GM23338 (cell line): ENCODE measurements around the gene SMIM22. TPM values are rescaled to one million over a fixed set of nuclear protein-coding genes. Genes with fewer than 3 reads are reported as not detected.

Experiments
- ATAC-seq: fragments of 200-7000 bp; cut with Tn5 transposase; 3 replicates; pipeline ENCODE4 v1.9.1; 2020
- DNase-seq: peaks from one replicate; pipeline ENCODE4 v3.0.0-alpha.2; 2015; ENCODE audit warnings: low spot score
- H2AFZ ChIP-seq: fragments of 200-600 bp; sonication (generic); 2 replicates; pipeline ENCODE4 v1.8.0; 2016; ENCODE audit warnings: antibody characterized with exemption, mild to moderate bottlenecking, moderate library complexity
- H3F3A ChIP-seq: fragments of 200-600 bp; sonication (generic); replicated peaks from 2 replicates; pipeline ENCODE4 v1.8.0; 2017; ENCODE audit warnings: antibody characterized with exemption, mixed run types, low read depth
- H3K27ac ChIP-seq: fragments of 200-600 bp; sonication (generic); 2 replicates; pipeline ENCODE4 v1.6.1; 2016; ENCODE audit warnings: low read depth
- H3K27me3 ChIP-seq: fragments of 200-600 bp; sonication (generic); 2 replicates; pipeline ENCODE4 v1.8.0; 2016; ENCODE audit warnings: mild to moderate bottlenecking, mixed run types, moderate library complexity; ENCODE audit not compliant: insufficient read depth
- H3K36me3 ChIP-seq: fragments of 200-600 bp; sonication (generic); 2 replicates; pipeline ENCODE4 v1.8.0; 2016; ENCODE audit warnings: mild to moderate bottlenecking; ENCODE audit not compliant: insufficient read depth
- H3K4me1 ChIP-seq: fragments of 200-600 bp; sonication (generic); 2 replicates; pipeline ENCODE4 v1.8.0; 2016; ENCODE audit warnings: mild to moderate bottlenecking, moderate library complexity; ENCODE audit not compliant: insufficient read depth
- H3K4me2 ChIP-seq: fragments of 200-600 bp; sonication (generic); 2 replicates; pipeline ENCODE4 v1.7.1; 2017; ENCODE audit warnings: mixed run types
- H3K4me3 ChIP-seq: fragments of 200-600 bp; sonication (generic); 2 replicates; pipeline ENCODE4 v1.6.1; 2016; ENCODE audit warnings: mixed run types
- H3K79me2 ChIP-seq: fragments of 200-600 bp; sonication (generic); replicated peaks from 2 replicates; pipeline ENCODE4 v1.8.0; 2017; ENCODE audit warnings: mild to moderate bottlenecking; ENCODE audit not compliant: insufficient read depth
- H3K9me2 ChIP-seq: fragments of 200-600 bp; sonication (generic); 2 replicates; pipeline ENCODE4 v1.8.0; 2017; ENCODE audit not compliant: insufficient read depth
- H4K20me1 ChIP-seq: fragments of 200-600 bp; sonication (generic); replicated peaks from 2 replicates; pipeline ENCODE4 v1.8.0; 2017; ENCODE audit warnings: mild to moderate bottlenecking; ENCODE audit not compliant: insufficient read depth
- H3K27ac Mint-ChIP-seq: 2 replicates; pipeline ENCODE4 v1.8.0; 2020; ENCODE audit warnings: inconsistent platforms, mild to moderate bottlenecking, moderate library complexity, mixed read lengths
- H3K27me3 Mint-ChIP-seq: 3 replicates; pipeline ENCODE4 v1.8.0; 2022; ENCODE audit warnings: low read depth, mild to moderate bottlenecking, moderate library complexity, mixed read lengths, inconsistent platforms; ENCODE audit not compliant: insufficient read depth, poor library complexity
- H3K36me3 Mint-ChIP-seq: 3 replicates; pipeline ENCODE4 v1.8.0; 2021; ENCODE audit warnings: low read depth, mild to moderate bottlenecking, inconsistent platforms, moderate library complexity, mixed read lengths
- H3K4me1 Mint-ChIP-seq: 3 replicates; pipeline ENCODE4 v1.8.0; 2020; ENCODE audit warnings: mild to moderate bottlenecking, inconsistent platforms, mixed read lengths
- H3K4me3 Mint-ChIP-seq: 3 replicates; pipeline ENCODE4 v1.8.0; 2021; ENCODE audit warnings: moderate library complexity, mild to moderate bottlenecking, inconsistent platforms, mixed read lengths
- H3K9me3 Mint-ChIP-seq: 3 replicates; pipeline ENCODE4 v1.8.0; 2020; ENCODE audit warnings: moderate library complexity, mild to moderate bottlenecking, inconsistent platforms, mixed read lengths
- CREB1 ChIP-seq: fragments of 250-450 bp; sonication (Bioruptor Pico); IDR thresholded peaks from 2 replicates; pipeline ENCODE4 v1.5.0; 2020; ENCODE audit warnings: low read depth, mild to moderate bottlenecking, moderate library complexity
- CTCF ChIP-seq, 2 experiments: fragments of 200-600 bp in 1 of 2; sonication (generic) in 1 of 2; conservative IDR thresholded peaks; 2 replicates each; pipeline versions ENCODE4 v1.5.1 to v1.6.1; 2016 to 2017; ENCODE audit warnings: antibody characterized with exemption in 2 of 2, low read depth in 2 of 2, mild to moderate bottlenecking in 2 of 2, moderate library complexity in 1 of 2
- ETS1 ChIP-seq: IDR thresholded peaks from 2 replicates; pipeline ENCODE4 v1.6.1; 2016; ENCODE audit warnings: antibody characterized with exemption
- EZH2 ChIP-seq: fragments of 200-600 bp; sonication (generic); IDR thresholded peaks from one replicate; pipeline ENCODE4 v1.8.0; 2017; ENCODE audit warnings: antibody characterized with exemption, mild to moderate bottlenecking, low read depth; ENCODE audit not compliant: unreplicated experiment
- EZH2phosphoT487 ChIP-seq: fragments of 200-600 bp; sonication (generic); IDR thresholded peaks from one replicate; pipeline ENCODE4 v1.8.1; 2018; ENCODE audit warnings: antibody characterized with exemption; ENCODE audit not compliant: unreplicated experiment
- JUNB ChIP-seq: IDR thresholded peaks from one replicate; pipeline ENCODE4 v1.6.1; 2016; ENCODE audit warnings: antibody characterized with exemption; ENCODE audit not compliant: unreplicated experiment
- NANOG ChIP-seq: IDR thresholded peaks from 2 replicates; pipeline ENCODE4 v1.6.1; 2016; ENCODE audit warnings: antibody characterized with exemption, borderline replicate concordance
- POLR2AphosphoS5 ChIP-seq: IDR thresholded peaks from 2 replicates; pipeline ENCODE4 v1.6.1; 2016; ENCODE audit warnings: antibody characterized with exemption, low read depth
- REST ChIP-seq: IDR thresholded peaks from one replicate; pipeline ENCODE4 v1.6.1; 2018; ENCODE audit warnings: antibody characterized with exemption; ENCODE audit not compliant: unreplicated experiment
- STAT1 ChIP-seq: IDR thresholded peaks from one replicate; pipeline ENCODE4 v1.6.1; 2016; ENCODE audit warnings: antibody characterized with exemption; ENCODE audit not compliant: unreplicated experiment
- ZNF114 ChIP-seq: fragments of 250-450 bp; sonication (Bioruptor Pico); IDR thresholded peaks from 2 replicates; pipeline ENCODE4 v1.5.0; 2020; ENCODE audit warnings: mild to moderate bottlenecking, moderate library complexity
- ZNF331 ChIP-seq: fragments of 250-450 bp; sonication (Bioruptor Pico); IDR thresholded peaks from 2 replicates; pipeline ENCODE4 v1.5.0; 2020; ENCODE audit warnings: low read depth, mild to moderate bottlenecking, moderate library complexity
- ZNF462 ChIP-seq: fragments of 250-450 bp; sonication (Bioruptor Pico); IDR thresholded peaks from 2 replicates; pipeline ENCODE4 v1.5.0; 2020; ENCODE audit warnings: mild to moderate bottlenecking, moderate library complexity
- polyA plus RNA-seq: library from polyadenylated mRNA; unstranded; fragments of >200 nt; fragmentation: Nextera tagmentation; extraction: Ambion mirVana; gene quantifications from 2 replicates; pipeline ENCODE4 v1.2.1, GENCODE V29; 2016
- total RNA-seq: library from RNA; depleted of rRNA; stranded (reverse); fragments of >200 nt; shearing (Covaris generic); gene quantifications from 2 replicates; pipeline ENCODE4 v1.2.3, GENCODE V29; 2014

The SMIM22 gene
- total and polyA plus RNA-seq, 2 experiments from 2014 or later = 1.4 TPM; not detected in 1

GRCh38 chr16:4811773-4812172, 16.6 kb downstream of the SMIM22 start:
- Histone ChIP-seq H3F3A (0 out of 2 replicates have a peak, but pooled peaks cover 12% of the 10 kb centered on the region), H3K4me2 (no peak overlapping the region), H3K4me3 (no peak overlapping the region), H4K20me1 (no peaks in the 10 kb centered on the region), H3K79me2 (0 out of 2 replicates have a peak, but pooled peaks cover 3% of the 10 kb centered on the region), H3K27ac (no peak overlapping the region), H3K9me2 (no peaks in the 10 kb centered on the region), H3K27me3 (no peaks in the 10 kb centered on the region), H2AFZ (no peak overlapping the region), H3K4me1 (no peaks in the 10 kb centered on the region), H3K36me3 (peaks cover 28% of the 10 kb centered on the region)
- H3K4me3 Mint-ChIP-seq = no peak overlapping the region
- peaks cover 7% of the 10 kb centered on the region for H3K27me3 Mint-ChIP-seq
- H3K9me3 Mint-ChIP-seq = no peaks in the 10 kb centered on the region
- peaks cover 81% of the 10 kb centered on the region for H3K36me3 Mint-ChIP-seq
- no peak overlapping the region; the same call in 1 of the 2 replicates for H3K27ac Mint-ChIP-seq
- ATAC-seq = no peak
- H3K4me1 Mint-ChIP-seq = no peaks in the 10 kb centered on the region
- no peak for DNase-seq
- TF ChIP-seq EZH2 (no peak), JUNB (no peak), ETS1 (no peak), STAT1 (no peak), NANOG (no peak), CTCF (conservative IDR thresholded peaks at IDR 0.05; ENCODE audit: low read depth in 2 of 2) (no peak), ZNF462 (CRISPR knock-in tag) (no peak), ZNF331 (CRISPR knock-in tag) (no peak), CREB1 (CRISPR knock-in tag) (no peak), EZH2phosphoT487 (no peak), REST (no peak), POLR2AphosphoS5 (no peak), ZNF114 (CRISPR knock-in tag) (no peak)
